ENCODE data around the gene SND1. TPM values are rescaled to one million over a fixed set of nuclear protein-coding genes. Genes with fewer than 3 reads are reported as not detected.

The SND1 gene
- total and polyA plus RNA-seq, 10 of the 15 experiments (the other 5 are each of a cell fraction or from before 2014, with no cell fraction given), result 52.4 to 270 (median 146) TPM

DNA sequence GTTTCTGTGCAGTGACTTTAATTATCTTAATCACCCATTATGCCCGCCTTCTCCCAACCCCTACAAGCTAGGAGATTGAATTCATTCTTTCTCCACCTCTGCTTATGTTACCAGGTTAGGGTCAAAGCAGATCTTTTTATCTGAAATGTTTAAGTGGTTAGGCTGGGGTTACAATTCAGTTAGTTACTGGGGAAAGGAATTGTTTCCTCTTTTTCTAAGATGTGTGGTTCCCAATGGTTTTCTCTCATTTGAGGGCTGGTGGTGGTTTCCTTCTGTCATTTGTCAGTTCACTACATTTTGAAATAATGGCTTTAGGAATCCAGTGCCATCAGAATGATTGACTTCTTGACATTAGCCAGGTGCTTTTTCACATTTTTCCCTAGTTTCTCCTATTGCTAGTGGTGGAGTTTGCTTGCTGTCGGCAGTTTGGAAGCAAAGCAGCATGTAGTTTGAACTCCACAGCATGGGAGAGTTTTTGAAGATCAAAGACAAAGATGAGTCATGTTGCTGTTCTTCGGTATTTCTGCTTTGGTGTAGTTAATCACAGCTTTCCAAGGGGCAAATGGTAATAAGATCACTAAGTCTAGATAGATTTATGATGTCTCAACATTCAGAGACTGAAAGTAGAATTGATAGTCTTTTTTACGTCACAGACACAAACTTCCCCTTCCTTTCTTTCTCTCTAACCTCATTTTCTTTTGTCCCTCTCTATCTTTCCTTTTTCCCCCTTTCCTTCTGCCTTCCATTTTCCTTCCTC lies 168.2 kb downstream of the SND1 start (continued):
- TF ChIP-seq NR2F1 (conservative IDR thresholded peaks at IDR 0.05), result no peak
- TF ChIP-seq CREM (IDR thresholded peaks at IDR 0.05; ENCODE audit: low read depth), result peak; percentile 25; the same call in 1 of the 2 replicates
- TF ChIP-seq MEF2B (IDR thresholded peaks at IDR 0.05; ENCODE audit: partially characterized antibody, poor library complexity, severe bottlenecking), result no peak
- no peak for TF ChIP-seq PAX8 (IDR thresholded peaks at IDR 0.05)
- TF ChIP-seq PML (IDR thresholded peaks at IDR 0.05; ENCODE audit: low read length), result no peak
- no peak for TF ChIP-seq MXI1 (IDR thresholded peaks at IDR 0.05; ENCODE audit: low read depth, low read length)
- TF ChIP-seq HDGF (IDR thresholded peaks at IDR 0.05), result 0 out of 2 replicates have a peak, but pooled peaks have one; percentile 57
- TF ChIP-seq, protein P1, sequence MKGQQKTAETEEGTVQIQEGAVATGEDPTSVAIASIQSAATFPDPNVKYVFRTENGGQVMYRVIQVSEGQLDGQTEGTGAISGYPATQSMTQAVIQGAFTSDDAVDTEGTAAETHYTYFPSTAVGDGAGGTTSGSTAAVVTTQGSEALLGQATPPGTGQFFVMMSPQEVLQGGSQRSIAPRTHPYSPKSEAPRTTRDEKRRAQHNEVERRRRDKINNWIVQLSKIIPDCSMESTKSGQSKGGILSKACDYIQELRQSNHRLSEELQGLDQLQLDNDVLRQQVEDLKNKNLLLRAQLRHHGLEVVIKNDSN (IDR thresholded peaks at IDR 0.05; ENCODE audit: borderline replicate concordance, extremely low read length, insufficient read depth, low read depth, low read length), result no peak
- no peak for TF ChIP-seq POU2F2 (IDR thresholded peaks at IDR 0.05; ENCODE audit: borderline replicate concordance, low read depth, low read length)
- TF ChIP-seq KLF5 (IDR thresholded peaks at IDR 0.05; ENCODE audit: partially characterized antibody), result no peak
- TF ChIP-seq HDAC2 (IDR thresholded peaks at IDR 0.05), result no peak
- TF ChIP-seq FOXM1 (IDR thresholded peaks at IDR 0.05; ENCODE audit: low read depth, low read length), result no peak
- no peak for TF ChIP-seq BHLHE40 (IDR thresholded peaks at IDR 0.05; ENCODE audit: borderline replicate concordance in 1 of 2, low read depth in 2 of 2, low read length in 1 of 2)
- TF ChIP-seq, protein P2, sequence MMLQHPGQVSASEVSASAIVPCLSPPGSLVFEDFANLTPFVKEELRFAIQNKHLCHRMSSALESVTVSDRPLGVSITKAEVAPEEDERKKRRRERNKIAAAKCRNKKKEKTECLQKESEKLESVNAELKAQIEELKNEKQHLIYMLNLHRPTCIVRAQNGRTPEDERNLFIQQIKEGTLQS (IDR thresholded peaks at IDR 0.05; ENCODE audit: borderline replicate concordance, extremely low read depth, low read depth, low read length), result no peak
- no peak for TF ChIP-seq SRF (IDR thresholded peaks at IDR 0.05; ENCODE audit: low read depth in 2 of 2, low read length in 2 of 2)
- no peak for TF ChIP-seq NFIC (IDR thresholded peaks at IDR 0.05; ENCODE audit: low read depth, low read length)
- TF ChIP-seq, protein P3, sequence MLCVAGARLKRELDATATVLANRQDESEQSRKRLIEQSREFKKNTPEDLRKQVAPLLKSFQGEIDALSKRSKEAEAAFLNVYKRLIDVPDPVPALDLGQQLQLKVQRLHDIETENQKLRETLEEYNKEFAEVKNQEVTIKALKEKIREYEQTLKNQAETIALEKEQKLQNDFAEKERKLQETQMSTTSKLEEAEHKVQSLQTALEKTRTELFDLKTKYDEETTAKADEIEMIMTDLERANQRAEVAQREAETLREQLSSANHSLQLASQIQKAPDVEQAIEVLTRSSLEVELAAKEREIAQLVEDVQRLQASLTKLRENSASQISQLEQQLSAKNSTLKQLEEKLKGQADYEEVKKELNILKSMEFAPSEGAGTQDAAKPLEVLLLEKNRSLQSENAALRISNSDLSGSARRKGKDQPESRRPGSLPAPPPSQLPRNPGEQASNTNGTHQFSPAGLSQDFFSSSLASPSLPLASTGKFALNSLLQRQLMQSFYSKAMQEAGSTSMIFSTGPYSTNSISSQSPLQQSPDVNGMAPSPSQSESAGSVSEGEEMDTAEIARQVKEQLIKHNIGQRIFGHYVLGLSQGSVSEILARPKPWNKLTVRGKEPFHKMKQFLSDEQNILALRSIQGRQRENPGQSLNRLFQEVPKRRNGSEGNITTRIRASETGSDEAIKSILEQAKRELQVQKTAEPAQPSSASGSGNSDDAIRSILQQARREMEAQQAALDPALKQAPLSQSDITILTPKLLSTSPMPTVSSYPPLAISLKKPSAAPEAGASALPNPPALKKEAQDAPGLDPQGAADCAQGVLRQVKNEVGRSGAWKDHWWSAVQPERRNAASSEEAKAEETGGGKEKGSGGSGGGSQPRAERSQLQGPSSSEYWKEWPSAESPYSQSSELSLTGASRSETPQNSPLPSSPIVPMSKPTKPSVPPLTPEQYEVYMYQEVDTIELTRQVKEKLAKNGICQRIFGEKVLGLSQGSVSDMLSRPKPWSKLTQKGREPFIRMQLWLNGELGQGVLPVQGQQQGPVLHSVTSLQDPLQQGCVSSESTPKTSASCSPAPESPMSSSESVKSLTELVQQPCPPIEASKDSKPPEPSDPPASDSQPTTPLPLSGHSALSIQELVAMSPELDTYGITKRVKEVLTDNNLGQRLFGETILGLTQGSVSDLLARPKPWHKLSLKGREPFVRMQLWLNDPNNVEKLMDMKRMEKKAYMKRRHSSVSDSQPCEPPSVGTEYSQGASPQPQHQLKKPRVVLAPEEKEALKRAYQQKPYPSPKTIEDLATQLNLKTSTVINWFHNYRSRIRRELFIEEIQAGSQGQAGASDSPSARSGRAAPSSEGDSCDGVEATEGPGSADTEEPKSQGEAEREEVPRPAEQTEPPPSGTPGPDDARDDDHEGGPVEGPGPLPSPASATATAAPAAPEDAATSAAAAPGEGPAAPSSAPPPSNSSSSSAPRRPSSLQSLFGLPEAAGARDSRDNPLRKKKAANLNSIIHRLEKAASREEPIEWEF (IDR thresholded peaks at IDR 0.05; ENCODE audit: insufficient replicate concordance, low read depth, low read length), result peak; percentile 41
- TF ChIP-seq MYC (IDR thresholded peaks at IDR 0.05; ENCODE audit: insufficient read depth, insufficient read length, insufficient replicate concordance, low read length, severe bottlenecking), result no peak
- TF ChIP-seq SUPT20H (IDR thresholded peaks at IDR 0.05; ENCODE audit: borderline replicate concordance, control insufficient read depth, low read depth, low read length), result no peak
- no peak for TF ChIP-seq NFYB (IDR thresholded peaks at IDR 0.05; ENCODE audit: insufficient read depth, low read depth, low read length)
- TF ChIP-seq CREB1 (IDR thresholded peaks at IDR 0.05; ENCODE audit: low read depth), result peak; percentile 76; the same call in 1 of the 2 replicates
- TF ChIP-seq SUZ12 (IDR thresholded peaks at IDR 0.05; ENCODE audit: unreplicated experiment), result no peak
- no peak for TF ChIP-seq SMARCA5 (IDR thresholded peaks at IDR 0.05)
- TF ChIP-seq POLR2AphosphoS2 (IDR thresholded peaks at IDR 0.05; ENCODE audit: low read depth, low read length), result no peak

Data from GM12878 (cell line).